GM19395 (cell line): Measurements from ENCODE around the gene NOC2L.
"Not testable (repeated sequence)": the region's sequence is repeated elsewhere in the genome, so short reads cannot be mapped to it uniquely, and the experiment has no call there.

Experiments used
- ATAC-seq: cut with Tn5 transposase; IDR thresholded peaks from one replicate; pipeline ENCODE4 v1.9.1; 2021; ENCODE audit warnings: mild to moderate bottlenecking, moderate library complexity; ENCODE audit not compliant: unreplicated experiment

The NOC2L gene

GRCh38 chr1:907611-908451 lies 51.2 kb downstream of the NOC2L start:
- ATAC-seq: no peak

DNA sequence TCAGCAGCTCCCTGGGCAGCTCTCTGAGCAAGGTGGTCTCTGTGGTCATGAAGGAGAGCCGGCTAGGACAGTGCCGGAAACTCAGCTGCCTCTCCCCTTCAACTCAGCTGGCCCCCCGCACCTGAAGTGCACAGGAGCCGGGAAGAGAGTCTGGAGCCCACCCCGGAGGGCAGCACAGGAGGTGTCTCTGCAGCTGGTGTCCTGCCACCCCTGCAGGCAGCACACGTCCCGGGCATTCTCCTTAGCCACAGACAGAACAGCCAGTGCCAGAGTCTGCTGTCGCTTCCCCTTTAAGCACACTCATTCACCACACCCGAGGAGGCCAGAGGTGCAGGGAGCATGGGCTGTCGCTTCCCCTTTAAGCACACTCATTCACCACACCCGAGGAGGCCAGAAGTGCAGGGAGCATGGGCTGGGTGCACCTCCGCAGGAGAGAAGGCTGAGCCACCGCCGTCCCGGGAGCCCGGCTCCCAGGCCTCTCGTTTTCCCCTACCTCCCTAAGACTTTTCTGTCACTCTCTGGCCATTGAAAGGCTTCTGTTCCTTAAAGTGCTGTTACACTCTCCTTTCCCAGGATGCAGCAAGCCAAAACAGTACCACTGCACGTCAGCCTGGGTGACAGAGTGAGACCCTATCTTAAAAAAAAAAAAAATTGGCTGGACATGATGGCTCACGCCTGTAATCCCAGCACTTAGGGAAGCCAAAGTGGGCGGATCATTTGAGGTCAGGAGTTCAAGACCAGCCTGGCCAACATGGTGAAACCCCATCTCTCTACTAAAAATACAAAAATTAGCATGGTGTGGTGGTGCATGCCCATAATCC lies 52.2 kb downstream of the NOC2L start:
- no peak for ATAC-seq

DNA sequence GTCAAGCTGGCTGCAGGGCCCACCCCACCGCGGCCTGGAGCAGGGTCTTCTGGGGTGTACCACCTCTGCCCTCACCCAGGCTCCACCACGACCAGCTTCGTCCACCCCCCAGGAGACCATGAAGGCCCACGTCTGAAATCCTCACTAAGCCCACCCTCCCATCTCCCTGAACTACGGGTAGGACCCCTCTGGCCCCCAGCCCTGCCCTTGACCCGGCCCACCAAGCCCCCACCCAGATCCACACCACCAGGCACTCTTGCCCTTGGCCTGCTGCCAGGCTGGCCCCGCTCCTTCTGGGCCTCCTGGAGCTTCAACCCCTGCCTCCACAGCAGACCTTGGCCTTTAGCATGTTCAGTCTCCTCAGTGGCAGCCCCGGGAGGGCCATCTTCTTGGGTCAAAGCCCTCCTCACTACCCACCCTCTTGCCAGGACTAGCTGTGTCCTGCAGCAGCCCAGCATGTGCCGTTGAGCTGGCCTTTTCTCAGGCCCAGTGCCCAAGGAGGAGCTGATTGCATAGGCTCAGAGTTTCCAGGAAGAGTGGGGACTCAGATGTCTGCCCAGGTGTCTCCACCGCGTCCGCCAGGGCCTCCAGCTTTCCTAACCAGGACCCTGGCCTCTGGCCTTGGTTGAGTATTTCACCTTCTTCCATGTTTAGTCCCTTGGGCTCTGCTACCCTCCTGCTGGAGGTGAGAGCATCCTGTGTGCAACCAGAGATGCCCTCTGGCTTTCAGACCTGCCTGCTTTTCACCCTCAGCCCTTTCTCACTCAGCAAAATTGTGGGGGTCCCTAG lies 53.1 kb downstream of the NOC2L start:
- no peak for ATAC-seq

DNA sequence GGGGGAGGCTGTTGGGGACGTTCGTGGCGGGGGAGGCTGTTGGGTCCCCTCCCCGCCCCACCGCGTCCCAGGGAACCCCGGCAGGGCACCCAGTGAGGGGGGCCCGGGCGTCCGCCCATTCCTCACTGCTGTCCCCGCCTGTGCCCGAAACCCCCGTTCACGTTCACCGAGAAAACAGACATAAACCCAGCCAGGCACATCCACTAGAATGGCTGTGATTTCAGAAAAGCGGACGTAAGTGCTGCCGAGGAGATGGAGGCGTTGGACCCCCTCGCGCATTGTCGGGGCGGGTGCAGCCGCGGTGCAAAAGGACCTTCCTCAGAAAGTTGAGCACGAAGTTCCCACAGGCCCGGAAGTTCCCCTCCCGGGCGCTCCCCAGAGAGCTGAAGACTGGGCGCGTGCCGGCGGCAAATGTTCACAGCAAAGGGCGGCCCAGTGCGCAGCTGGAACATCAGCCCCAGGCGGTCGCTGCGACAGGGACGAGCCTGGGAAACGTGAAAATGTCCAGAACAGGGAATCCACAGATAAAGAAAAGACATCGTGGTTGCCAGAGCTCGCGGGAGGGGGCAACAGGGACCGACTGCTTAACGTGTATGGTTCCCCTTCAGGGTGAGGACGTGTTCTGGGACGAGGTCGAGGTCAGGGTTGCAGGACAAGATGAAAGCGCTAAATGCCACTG lies 53.8 kb downstream of the NOC2L start:
- ATAC-seq: no peak

GRCh38 chr1:904310-904950 lies 54.6 kb downstream of the NOC2L start:
- ATAC-seq: no peak

- no peak for ATAC-seq
These were observed 55.3 kb downstream of the NOC2L start for GRCh38 chr1:903721-904271.

DNA sequence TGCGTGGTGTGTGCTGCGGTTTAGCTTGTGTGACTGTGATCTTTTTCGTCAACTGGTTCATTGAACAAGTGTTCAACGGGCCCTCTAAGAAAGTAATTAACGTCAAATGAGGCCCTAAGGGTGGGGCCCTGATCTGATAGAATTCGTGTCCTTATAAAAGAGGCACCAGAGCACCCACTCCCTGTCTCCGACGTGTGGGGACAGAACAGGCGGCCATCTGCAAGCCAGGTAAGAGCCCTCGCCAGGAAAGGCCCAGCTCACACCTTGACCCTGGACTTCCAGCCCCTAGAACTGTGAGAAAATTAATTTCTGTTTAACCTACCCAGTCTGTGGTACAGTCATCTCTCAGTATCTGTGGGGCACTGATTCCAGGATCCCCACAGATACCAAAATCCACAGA lies 55.8 kb downstream of the NOC2L start:
- ATAC-seq: no peak

- ATAC-seq: no peak
These were observed 56.3 kb downstream of the NOC2L start for GRCh38 chr1:902802-903201.

DNA sequence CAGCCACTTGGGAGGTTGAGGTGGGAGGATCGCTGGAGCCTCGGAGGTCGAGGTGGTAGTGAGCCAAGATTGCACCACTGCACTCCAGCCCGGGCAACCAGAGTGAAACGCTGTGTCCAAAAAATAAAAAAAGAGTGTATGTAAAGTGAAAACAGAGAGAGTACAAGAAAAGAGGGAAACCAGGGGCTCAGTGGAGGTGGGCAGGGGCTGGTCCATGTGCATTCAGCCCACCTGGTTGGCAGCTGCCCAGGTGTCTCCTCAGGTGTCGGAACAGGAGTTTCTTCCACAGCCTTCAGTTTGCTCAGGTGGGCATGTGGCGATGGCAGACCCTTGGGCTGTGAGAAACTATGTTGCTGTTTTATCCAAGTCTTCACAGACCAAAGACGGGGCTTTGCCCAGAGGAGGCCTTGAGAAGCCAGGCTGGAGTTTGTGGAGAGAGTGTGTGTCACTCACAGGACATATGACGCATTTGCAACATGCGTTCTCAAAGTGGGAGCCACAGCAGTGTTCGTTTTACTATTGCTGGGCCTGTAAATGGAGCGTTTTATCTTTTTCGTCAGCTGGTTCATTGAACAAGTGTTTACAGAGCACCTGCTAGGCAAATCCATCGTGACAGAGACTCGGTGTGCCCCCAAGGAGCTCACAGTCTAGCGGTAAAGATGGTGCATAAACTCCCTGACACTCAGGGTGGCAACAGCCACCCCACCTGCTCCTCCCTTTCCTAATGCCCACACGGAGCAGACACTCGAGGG lies 57.8 kb downstream of the NOC2L start:
- no peak for ATAC-seq

DNA sequence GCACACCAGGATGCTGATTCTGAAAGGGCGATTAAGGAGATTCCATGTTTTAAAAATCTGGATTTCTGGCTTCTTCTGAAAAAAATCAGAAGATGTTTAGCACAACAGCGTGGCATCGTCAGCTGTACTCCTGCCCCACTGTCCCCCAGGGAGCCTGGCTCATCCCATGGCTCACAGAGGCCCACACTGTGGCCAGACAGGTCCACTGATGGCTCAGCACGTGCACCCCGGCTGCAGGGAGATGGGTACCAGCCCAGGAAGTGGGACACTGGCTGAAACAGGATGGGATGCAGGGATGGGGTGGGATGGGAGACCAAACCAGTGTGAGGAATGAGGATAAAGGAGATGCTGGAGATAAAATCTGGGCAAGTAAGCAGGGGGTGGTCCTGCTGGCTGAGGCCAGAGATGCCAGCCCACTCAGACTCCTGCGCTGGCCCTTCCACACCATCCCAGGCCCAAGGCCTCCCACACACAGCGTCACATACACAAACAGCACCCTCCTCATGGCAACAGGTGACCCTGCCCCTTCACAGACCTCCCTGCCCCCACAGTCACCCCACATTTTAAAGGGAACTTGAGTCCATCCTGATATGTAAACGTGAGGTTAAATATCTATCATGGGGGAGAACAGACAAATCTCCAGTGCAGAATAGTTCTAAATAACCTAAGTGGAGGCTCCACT lies 59.3 kb downstream of the NOC2L start:
- no peak for ATAC-seq

- ATAC-seq: not testable (repeated sequence)
These were observed 61.1 kb downstream of the NOC2L start for GRCh38 chr1:897951-898350.

GRCh38 chr1:897226-897625 lies 61.8 kb downstream of the NOC2L start:
- ATAC-seq: no peak
